Glutamatergic neuron (in vitro differentiated cells): ENCODE data around the gene ZFYVE28. TPM values are rescaled to one million over a fixed set of nuclear protein-coding genes. Genes with fewer than 3 reads are reported as not detected.

ENCODE experiments used
- DNase-seq: peaks from one replicate; pipeline ENCODE4 v3.0.0; 2022
- H3K27ac Mint-ChIP-seq: one replicate; pipeline ENCODE4 v1.8.0; 2020; ENCODE audit warnings: mild to moderate bottlenecking, mixed read lengths, inconsistent platforms; ENCODE audit not compliant: unreplicated experiment
- H3K27me3 Mint-ChIP-seq: one replicate; pipeline ENCODE4 v1.8.0; 2020; ENCODE audit warnings: mild to moderate bottlenecking, moderate library complexity, mixed read lengths, inconsistent platforms; ENCODE audit not compliant: unreplicated experiment
- H3K36me3 Mint-ChIP-seq: one replicate; pipeline ENCODE4 v1.8.0; 2020; ENCODE audit warnings: mild to moderate bottlenecking, mixed read lengths, inconsistent platforms; ENCODE audit not compliant: unreplicated experiment
- H3K4me1 Mint-ChIP-seq: one replicate; pipeline ENCODE4 v1.8.0; 2020; ENCODE audit warnings: mild to moderate bottlenecking, low read depth, mixed read lengths, inconsistent platforms; ENCODE audit not compliant: unreplicated experiment
- H3K4me3 Mint-ChIP-seq: one replicate; pipeline ENCODE4 v1.8.0; 2020; ENCODE audit warnings: mild to moderate bottlenecking, mixed read lengths, inconsistent platforms; ENCODE audit not compliant: unreplicated experiment
- H3K9me3 Mint-ChIP-seq: one replicate; pipeline ENCODE4 v1.8.0; 2020; ENCODE audit warnings: mild to moderate bottlenecking, moderate library complexity, mixed read lengths, inconsistent platforms; ENCODE audit not compliant: unreplicated experiment
- CTCF ChIP-seq: fragments of 200-600 bp; sonication (generic); IDR thresholded peaks from one replicate; pipeline ENCODE4 v1.5.0; 2021; ENCODE audit not compliant: partially characterized antibody, unreplicated experiment
- total RNA-seq: library from RNA; stranded (reverse); fragmentation: NEBNext Ultra II Directional; extraction: Animal tissue kit (Norgen Biotek cat#: 25700); gene quantifications from one replicate; pipeline ENCODE4 v1.2.1, GENCODE V29; 2021; ENCODE audit not compliant: unreplicated experiment

ZFYVE28 gene
- total RNA-seq, 1 donor from 2014 or later: 4.8 TPM

DNA sequence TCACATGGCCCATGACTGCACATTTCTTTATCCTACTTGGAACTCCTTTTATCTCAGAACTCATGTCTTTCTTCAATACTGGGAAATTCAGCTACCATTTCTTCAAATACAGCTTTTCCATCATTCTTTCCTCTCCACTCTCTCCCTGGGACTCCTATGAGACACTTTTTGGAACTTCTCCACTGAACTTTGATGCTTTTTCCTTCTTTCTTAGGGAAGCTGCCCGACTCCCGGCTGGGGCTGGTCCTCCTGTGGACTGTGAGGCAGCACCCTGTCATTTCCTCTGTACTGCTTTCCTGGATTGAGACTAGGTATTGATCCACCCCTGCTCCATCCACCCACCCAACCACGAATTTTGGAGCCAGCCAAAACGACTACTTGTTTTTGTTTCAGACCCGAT lies 40.0 kb downstream of the ZFYVE28 start:
- DNase-seq: no peak
- Mint-ChIP-seq H3K27ac (no peak overlapping the region), H3K36me3 (peaks cover 25% of the 10 kb centered on the region), H3K27me3 (peaks cover 7% of the 10 kb centered on the region), H3K4me1 (peaks cover 4% of the 10 kb centered on the region), H3K9me3 (peaks cover 12% of the 10 kb centered on the region), H3K4me3 (no peak overlapping the region)
- TF ChIP-seq CTCF: no peak

GRCh38 chr4:2377241-2377640 lies 41.2 kb downstream of the ZFYVE28 start:
- Mint-ChIP-seq H3K9me3 (peaks cover 12% of the 10 kb centered on the region), H3K27ac (no peak overlapping the region), H3K36me3 (peaks cover 20% of the 10 kb centered on the region), H3K4me3 (no peak overlapping the region), H3K27me3 (peaks cover 7% of the 10 kb centered on the region), H3K4me1 (no peaks in the 10 kb centered on the region)
- TF ChIP-seq CTCF: no peak
- DNase-seq: no peak

DNA sequence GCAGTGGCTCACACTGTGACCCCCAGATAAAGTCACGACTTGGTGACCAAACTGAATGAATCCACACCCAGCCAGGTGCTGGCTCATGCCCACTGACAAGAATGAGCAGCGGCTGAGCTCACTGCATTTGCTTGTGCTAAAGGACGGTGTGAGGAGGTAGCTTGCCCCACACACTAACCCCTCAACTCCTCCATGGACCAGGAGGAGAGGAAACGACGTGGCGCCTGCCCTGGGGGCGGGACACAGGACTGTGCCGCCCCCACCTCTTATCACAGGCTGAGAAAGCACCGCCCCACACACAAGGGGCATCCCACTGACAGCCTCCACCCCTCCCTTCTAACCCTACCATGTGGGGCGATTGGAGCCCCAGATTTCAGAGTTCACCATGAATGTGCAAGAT lies 43.0 kb downstream of the ZFYVE28 start:
- H3K36me3 Mint-ChIP-seq: peaks cover 15% of the 10 kb centered on the region
- no peaks in the 10 kb centered on the region for H3K4me1 Mint-ChIP-seq
- H3K27me3 Mint-ChIP-seq: peaks cover 9% of the 10 kb centered on the region
- TF ChIP-seq CTCF: no peak
- no peak for DNase-seq
- H3K9me3 Mint-ChIP-seq: peaks cover 18% of the 10 kb centered on the region
- H3K27ac Mint-ChIP-seq: no peak overlapping the region
- H3K4me3 Mint-ChIP-seq: no peak overlapping the region

DNA sequence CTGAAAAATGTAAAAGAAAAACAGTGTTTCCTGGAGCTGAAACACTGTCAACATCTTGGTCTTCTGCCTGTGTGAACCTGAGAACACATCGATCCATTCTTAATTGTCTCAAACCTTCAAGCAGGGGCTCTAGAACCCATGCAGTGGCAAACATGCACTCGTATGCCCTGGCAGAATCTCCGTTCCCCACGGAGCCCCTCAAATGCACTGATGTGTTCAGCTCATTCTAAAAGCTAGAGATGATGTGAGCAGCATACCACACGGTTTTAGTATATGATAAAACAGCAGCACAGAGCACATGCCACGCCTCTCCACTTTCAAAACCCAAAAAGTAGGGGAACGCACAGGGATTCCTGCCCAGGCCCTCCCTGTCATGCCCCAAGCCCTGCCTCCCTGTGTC lies 44.9 kb downstream of the ZFYVE28 start:
- no peak for TF ChIP-seq CTCF
- peaks cover 20% of the 10 kb centered on the region for H3K9me3 Mint-ChIP-seq
- no peak for DNase-seq
- H3K4me3 Mint-ChIP-seq: no peak overlapping the region
- peaks cover 15% of the 10 kb centered on the region for H3K27me3 Mint-ChIP-seq
- no peaks in the 10 kb centered on the region for H3K4me1 Mint-ChIP-seq
- no peak overlapping the region for H3K27ac Mint-ChIP-seq
- peaks cover 25% of the 10 kb centered on the region for H3K36me3 Mint-ChIP-seq

GRCh38 chr4:2372488-2373030 lies 45.9 kb downstream of the ZFYVE28 start:
- H3K27ac Mint-ChIP-seq: no peak overlapping the region
- no peak for TF ChIP-seq CTCF
- peaks cover 19% of the 10 kb centered on the region for H3K9me3 Mint-ChIP-seq
- no peak overlapping the region for H3K4me3 Mint-ChIP-seq
- peaks cover 31% of the 10 kb centered on the region for H3K36me3 Mint-ChIP-seq
- H3K27me3 Mint-ChIP-seq: peaks cover 15% of the 10 kb centered on the region
- no peaks in the 10 kb centered on the region for H3K4me1 Mint-ChIP-seq
- no peak for DNase-seq
